ENCODE measurements around the gene SPCS2.
A peak's percentile ranks its signal among the peaks of the same experiment; 100 is the strongest.
"Not testable (repeated sequence)": the region's sequence is repeated elsewhere in the genome, so short reads cannot be mapped to it uniquely, and the experiment has no call there.

Gene SPCS2

GRCh38 chr11:75002516-75002915 is 53.5 kb downstream of the SPCS2 start:
- no peak for DNase-seq

DNA sequence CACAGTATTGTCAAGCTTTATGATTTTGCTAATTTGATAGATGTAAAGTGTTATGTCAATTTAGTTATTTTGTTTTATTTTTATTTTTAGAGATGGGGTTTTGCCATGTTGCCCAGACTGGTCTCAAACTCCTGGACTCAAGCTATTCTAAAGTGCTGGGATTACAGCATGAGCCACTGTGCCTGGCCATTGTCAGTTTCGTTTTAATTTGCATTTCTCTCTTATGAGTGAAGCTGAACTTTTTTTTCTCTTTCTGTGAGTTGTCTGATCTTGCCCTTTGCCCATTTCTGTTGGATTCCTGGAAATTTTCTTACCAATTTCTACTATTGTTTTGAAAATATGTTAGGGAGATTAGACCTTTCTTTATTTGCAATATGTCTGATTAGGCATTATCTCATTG is 55.1 kb downstream of the SPCS2 start:
- DNase-seq = no peak

DNA sequence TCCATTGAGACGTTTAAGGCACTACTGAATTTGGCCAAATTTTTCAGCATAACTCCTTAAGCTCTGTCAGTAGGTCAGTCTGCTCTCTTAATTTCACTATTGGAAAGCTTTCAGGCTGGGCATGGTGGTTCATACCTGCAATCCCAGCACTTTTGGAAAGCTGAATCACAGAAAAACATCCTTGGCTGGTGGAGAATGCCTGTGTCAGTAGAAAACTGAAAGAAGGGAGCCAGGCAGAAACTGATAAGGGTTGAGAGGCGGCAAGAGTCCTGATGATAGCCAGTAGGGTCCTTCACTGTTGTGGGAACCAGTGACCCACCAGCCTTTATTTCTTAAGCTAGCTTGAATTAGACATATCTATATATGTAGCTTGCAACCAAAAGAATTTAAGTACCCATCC is 62.3 kb downstream of the SPCS2 start:
- DNase-seq = no peak

DNA sequence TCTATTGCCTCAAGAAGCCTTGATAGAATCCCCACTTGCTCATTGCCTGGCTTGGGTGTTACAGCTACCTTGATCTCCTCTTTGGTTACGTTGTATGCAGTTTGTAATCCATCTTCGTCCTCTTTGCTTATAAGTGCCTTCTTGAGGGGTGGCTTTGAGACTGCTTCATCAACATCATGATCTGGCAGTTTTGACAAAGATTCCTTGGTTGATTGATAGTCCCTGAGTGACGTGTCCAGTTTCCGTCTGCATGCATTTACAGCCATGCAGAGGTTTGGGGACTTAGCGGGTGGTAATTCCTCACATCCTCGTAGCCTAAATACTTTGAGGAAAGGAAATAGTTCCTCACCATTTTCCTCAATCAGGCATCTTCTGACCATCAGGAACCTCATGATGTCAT is 62.8 kb downstream of the SPCS2 start:
- DNase-seq = no peak

GRCh38 chr11:75013051-75013450 is 64.0 kb downstream of the SPCS2 start:
- no peak for DNase-seq

DNA sequence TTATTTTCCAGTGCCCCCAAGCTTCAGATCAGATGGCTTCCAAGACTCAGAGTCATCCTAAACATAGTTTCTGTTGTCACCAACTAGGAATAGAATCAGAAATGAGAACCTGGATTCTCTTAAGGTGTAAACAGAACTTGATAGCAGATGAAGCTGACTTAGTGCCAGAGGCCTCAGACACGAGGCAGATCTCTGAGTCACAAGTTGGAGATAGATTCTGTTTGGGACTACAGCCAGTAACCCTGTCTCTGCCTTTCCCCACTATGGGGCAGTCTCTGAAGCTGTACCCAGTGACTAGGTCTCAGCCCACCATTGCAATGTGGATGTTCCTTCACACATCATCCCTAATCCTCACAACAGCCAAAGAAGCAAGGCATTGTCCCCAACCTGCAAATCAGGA is 65.1 kb downstream of the SPCS2 start:
- no peak for DNase-seq

DNA sequence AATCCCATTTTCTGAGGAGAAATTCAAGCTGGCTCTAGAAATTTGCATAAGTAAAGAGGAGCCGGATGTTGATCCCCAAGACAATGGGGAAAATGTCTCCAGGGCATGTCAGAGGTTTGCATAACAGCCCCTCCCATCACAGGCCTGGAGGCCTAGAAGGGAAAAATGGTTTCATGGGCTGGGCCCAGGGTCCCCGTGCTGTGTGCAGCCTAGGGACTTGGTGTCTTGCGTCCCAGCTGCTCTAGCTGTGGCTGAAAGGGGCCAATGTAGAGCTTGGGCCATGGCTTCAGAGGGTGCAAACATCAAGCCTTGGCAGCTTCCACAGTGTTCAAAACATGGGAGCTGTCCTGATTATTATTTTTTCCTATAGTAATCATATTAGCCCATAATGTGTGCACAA is 70.1 kb downstream of the SPCS2 start:
- not testable (repeated sequence) for DNase-seq

GRCh38 chr11:75020328-75020727 is 71.3 kb downstream of the SPCS2 start:
- not testable (repeated sequence) for DNase-seq

- no peak for DNase-seq
These were observed 73.2 kb downstream of the SPCS2 start for GRCh38 chr11:75022296-75022695.

DNA sequence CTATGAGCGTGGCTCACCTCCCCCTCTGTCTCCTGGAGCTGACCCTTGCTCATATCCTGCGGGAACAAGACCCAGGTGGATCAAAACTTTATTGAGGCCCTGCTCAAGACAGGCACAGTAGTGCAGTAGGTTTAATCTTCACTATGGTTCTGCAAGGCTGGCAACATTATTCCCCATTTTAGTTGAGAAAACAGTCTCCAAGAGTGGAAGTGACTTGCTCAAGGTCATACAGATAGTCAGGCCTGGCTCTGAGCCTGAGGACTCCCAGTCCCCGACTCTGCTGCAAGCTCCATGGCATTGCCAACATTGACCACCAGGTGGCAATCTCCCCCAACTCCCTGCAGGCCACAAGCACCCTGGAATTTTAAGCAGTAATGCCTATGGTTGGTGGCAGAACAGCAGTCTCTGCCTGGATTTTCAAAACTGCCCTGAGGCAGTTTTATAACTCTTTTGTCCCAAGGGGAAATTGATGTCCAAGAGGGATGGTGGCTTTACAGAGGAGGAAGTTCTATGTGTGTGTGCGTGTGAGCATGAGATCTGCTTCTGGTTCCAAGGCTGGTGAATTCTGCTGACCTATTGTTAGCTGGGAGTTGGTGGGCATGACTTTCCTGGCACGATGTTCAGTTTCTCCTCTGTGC is 73.8 kb downstream of the SPCS2 start:
- DNase-seq = peak; percentile 44

- DNase-seq = no peak
These were observed 74.5 kb downstream of the SPCS2 start for GRCh38 chr11:75023446-75024067.

GRCh38 chr11:75024068-75024449 is 75.0 kb downstream of the SPCS2 start:
- no peak for DNase-seq

GRCh38 chr11:75024764-75025211 is 75.7 kb downstream of the SPCS2 start:
- DNase-seq = no peak

- DNase-seq = no peak
These were observed 76.5 kb downstream of the SPCS2 start for GRCh38 chr11:75025561-75025960.

- DNase-seq = no peak
These were observed 79.3 kb downstream of the SPCS2 start for GRCh38 chr11:75028321-75028720.

All from DMS153 (cell line).